H1 (cell line): ENCODE measurements around the gene ZNF367. TPM values are rescaled to one million over a fixed set of nuclear protein-coding genes. Genes with fewer than 3 reads are reported as not detected.

Experiments
- BRCA1 ChIP-seq: IDR thresholded peaks from 2 replicates; pipeline ENCODE4 v1.6.1; 2012; ENCODE audit warnings: low read depth, low read length, improper control_type of control experiment
- polyA plus RNA-seq, 7 experiments: library from polyadenylated mRNA; depleted of rRNA in 3 of 7; stranded (reverse) in 5 of 7; unstranded in 2 of 7; fragments of >200 nt in 5 of 7; fragments of 200-250 nt in 2 of 7; gene quantifications; 1 replicate in 5 of 7; 2 replicates in 1 of 7; 4 replicates in 1 of 7; pipeline versions ENCODE4 v1.2.1 to v1.2.3, GENCODE V29; 2011 to 2013; ENCODE audit warnings: missing spikeins in 2 of 7, mixed read lengths in 2 of 7
- total RNA-seq: library from RNA; stranded (reverse); fragmentation: NEBNext Ultra II Directional; extraction: Animal tissue kit (Norgen Biotek cat#: 25700); gene quantifications from 2 replicates; pipeline ENCODE4 v1.2.1, GENCODE V29; 2021

ZNF367 gene
- total and polyA plus RNA-seq, 2 of the 8 experiments (the other 6 are each of a cell fraction or from before 2014, with no cell fraction given), result 2.2 to 8.2 TPM

- TF ChIP-seq BRCA1, result no peak
Measured at GRCh38 chr9:96408409-96409280, 9.5 kb downstream of the ZNF367 start (continued).
